GM20431 (cell line): ENCODE measurements around the gene EPB42.
"Not testable (repeated sequence)": the region's sequence is repeated elsewhere in the genome, so short reads cannot be mapped to it uniquely, and the experiment has no call there.

Source experiments
- in situ Hi-C: fragments of 300-500 bp; cut with MseI, MboI; formaldehyde crosslinking; loops from one replicate; pipeline ENCODE4 v1.15.0; 2020; ENCODE audit warnings: low sequenced_read_pairs; ENCODE audit not compliant: unreplicated experiment

EPB42 gene

DNA sequence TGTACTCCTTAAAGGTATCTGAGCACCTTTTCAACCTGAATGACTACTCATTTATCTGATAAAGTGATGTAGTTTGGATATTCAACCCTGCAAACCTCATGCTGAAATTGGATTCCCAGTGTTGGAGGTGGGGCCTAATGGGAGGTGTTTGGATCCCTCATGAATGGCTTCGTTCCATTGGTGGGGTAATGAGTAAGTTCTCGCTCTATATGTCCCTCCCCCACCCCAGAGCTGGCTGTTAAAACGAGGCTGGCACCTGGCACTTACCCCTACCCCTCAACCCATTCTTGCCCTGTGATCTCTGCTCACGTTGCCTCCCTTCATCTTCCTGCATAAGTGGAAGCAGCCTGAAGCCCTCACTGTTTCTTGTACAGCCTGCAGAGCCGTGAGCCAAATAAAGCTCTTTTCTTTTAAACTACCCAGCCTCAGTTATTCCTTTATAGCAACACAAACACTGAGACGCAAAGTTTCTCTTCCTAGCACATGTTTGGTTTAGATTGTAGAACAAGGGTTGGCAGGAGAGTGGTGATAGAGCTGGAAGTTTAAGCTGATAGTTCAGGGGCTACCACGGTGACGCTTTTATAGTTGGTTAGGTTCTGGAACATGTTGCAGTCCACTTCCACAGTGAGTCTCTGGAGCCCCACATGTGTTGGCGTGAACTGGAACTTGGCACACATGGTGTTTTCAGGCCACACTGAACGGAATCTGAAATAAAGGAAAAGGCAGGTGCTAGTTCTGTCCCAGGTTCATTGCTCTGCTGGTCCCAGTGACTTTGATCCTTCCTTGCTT is 23.9 kb downstream of the EPB42 start:
- in situ Hi-C loops: no loop called here

GRCh38 chr15:43194795-43195194 is 26.0 kb downstream of the EPB42 start:
- in situ Hi-C loops: no loop called here

DNA sequence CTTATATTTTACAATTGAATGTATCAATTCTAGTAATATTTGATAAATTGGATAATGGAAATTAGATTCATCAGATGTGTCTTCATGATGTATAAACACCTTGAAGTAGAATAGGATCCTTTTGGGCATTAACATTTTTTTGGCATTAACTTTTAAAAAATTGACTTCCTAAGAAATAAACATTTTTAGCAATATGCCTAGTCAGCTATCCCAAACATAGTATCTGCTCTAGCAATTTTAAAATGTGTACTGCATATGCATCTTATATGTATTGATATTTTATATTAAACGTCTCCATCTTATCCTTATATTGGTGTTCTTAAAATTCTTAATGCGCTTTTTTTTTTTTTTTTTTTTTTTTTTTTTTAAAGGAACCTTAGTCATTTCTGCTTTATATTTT is 27.1 kb downstream of the EPB42 start:
- in situ Hi-C loops: no loop called here

DNA sequence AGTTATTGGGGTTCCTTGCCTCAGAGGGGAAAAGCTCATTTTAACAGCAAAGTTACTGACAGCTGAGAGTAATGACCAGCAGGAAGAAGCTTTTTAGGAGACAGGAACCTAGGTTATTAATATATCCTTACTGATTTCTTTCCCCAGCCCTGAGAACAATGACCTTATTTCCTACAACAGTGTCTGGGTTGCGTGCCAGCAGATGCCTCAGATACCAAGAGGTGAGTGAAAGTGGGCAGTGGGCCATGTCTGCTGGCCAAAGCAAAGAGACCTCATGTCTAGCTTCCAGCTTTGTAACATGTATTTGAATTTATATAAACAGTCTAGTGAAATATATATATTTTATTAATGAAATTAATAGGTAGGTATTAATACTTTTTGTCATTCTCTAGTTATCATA is 30.6 kb downstream of the EPB42 start:
- in situ Hi-C loops: no loop called here

GRCh38 chr15:43189296-43189695 is 31.5 kb downstream of the EPB42 start:
- in situ Hi-C loops: no loop called here

DNA sequence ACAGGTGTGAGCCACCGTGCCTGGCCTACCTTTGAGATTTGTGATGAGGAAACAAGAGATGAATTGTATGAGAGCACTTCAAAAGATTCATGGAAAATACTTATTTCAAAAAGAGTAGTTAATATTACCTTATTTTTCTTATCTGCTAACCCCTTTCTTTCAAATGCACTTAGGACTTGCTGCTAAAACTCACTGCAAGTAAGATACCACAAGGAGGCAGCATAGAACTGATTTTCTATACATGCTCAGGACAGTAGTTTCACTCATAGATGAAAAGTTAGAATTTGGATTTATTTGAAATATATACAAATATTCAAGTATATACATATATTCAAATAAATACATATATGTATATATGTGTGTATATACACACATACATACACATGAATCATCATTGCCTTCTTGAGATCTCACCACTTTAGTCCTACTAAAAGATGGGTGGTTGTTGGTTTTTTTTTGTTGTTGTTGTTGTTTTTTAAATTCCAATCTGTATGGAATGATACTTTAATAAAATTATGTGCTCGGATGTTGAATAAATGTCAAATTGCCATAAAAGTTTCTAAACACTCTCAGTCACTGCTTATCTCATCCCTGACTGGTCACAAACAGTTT is 33.2 kb downstream of the EPB42 start:
- in situ Hi-C loops: no loop called here

DNA sequence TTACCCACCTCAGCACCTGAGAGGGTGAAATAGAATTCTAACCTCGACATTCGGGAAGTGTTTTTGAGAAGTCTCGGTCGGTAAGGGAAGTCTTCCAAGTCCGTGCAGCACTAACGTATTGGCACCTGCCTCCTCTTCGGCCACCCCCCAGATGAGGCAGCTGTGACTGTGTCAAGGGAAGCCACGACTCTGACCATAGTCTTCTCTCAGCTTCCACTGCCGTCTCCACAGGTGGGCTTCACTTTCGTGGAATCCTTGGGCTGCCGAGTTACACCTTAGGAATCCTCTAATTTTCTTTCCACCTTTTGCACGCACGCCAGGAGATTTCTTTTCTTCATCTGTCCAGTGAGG is 34.8 kb downstream of the EPB42 start:
- in situ Hi-C loops: no loop called here

- in situ Hi-C loops: no loop called here
These were observed 35.4 kb downstream of the EPB42 start, which contains the start of gene CCNDBP1 for GRCh38 chr15:43185157-43186002. Gene CCNDBP1 (plus strand): TSS chr15:43185403. CDS start chr15:43185499, 96 bp downstream.

- in situ Hi-C loops: no loop called here
These were observed 36.3 kb downstream of the EPB42 start for GRCh38 chr15:43184407-43185124.

GRCh38 chr15:43183270-43183669 is 37.5 kb downstream of the EPB42 start:
- in situ Hi-C loops: no loop called here

- in situ Hi-C loops: not testable (repeated sequence)
These were observed 43.7 kb downstream of the EPB42 start for GRCh38 chr15:43177147-43177546.

- in situ Hi-C loops: not testable (repeated sequence)
These were observed 45.0 kb downstream of the EPB42 start for GRCh38 chr15:43175656-43176309.

DNA sequence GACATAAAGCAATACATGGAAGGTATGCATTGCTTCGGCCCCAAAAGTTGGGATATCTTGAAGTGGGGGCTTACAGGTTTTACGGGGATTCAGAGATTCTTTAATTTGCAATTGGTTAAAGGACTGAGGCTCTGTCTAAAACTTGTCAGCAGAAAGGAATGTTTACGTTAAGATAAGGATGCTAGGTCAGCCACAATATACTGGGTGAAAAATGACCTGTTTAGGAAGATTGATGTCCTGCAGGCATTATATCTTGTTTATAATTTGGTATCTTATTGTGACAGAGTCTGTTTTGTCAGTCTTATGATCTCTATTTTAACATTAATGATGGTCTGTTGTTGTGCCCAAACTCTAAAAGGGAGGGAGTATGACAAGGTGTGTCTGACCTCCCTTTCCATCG is 50.9 kb downstream of the EPB42 start:
- in situ Hi-C loops: no loop called here

DNA sequence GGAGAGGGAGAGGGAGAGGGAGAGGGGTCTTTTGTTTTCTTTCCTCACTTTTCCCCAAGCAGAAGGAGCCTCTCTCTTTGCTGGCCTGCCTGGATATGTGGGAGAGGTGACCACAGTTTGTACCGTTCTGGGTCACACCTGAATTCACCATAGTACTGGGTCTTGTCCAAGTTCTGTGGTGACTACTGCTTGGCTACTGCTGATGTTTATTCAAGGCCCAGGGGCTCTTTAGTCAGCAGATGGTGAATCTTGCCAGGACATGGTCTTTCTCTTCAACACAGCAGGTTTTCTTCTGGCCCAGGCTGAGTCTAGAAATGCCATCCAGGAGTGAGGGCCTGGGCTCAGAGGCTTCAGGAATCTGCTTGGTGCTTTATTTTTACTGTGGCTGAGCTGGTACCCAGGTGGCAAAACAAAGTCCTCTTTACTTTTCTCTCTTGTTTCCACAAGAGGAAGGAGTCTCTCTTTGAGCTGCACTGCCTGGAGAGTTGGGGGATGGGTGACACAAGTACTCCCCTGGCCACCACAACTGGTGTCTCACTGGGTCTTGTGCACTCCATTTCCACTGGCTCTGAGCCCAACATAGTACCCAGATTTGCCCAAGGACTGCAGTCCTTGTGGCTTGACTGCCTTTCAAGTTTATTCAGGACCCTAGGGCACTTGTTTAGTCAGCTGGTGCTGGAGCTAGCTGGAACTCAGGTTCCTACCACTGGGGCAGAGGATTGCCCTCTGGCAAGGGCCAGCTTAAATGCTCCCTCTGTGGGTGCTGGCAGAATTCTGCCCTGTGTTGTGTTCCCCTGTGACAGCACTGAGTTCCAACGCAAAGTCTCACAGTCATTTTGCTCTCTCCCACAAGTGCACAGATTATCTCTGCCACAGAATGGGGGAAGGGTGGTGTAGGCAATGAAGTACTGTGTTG is 52.4 kb downstream of the EPB42 start:
- in situ Hi-C loops: no loop called here

GRCh38 chr15:43167261-43167660 is 53.6 kb downstream of the EPB42 start:
- in situ Hi-C loops: not testable (repeated sequence)

- in situ Hi-C loops: no loop called here
These were observed 55.0 kb downstream of the EPB42 start for GRCh38 chr15:43165801-43166325.

- in situ Hi-C loops: no loop called here
These were observed 67.5 kb downstream of the EPB42 start for GRCh38 chr15:43153269-43153668.

DNA sequence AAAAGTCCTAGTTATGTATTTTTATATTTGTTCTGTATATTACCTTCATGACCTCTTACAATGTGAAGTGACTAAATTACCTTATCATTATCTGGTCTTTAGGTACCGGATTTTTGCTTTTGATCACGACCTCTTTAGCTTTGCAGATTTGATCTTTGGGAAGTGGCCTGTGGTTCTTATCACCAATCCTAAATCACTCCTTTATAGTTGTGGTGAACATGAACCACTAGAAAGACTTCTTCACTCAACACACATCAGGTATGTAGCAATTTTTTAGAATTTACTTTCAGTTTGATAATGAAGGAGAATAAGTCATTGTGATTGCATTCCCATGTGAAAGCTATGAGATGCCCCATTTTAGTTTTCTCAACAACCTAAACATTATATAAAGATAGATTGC is 69.1 kb downstream of the EPB42 start:
- in situ Hi-C loops: no loop called here
